ENCODE results near the gene FOXF1. TPM values are rescaled to one million over a fixed set of nuclear protein-coding genes. Genes with fewer than 3 reads are reported as not detected.

Gene FOXF1
- total and polyA plus RNA-seq, 8 donors: 15.7 to 37.9 (median 22.3) TPM

Other genes with a start within 250 kb of the FOXF1 start
- gene MTHFSD, start 44.7 kb downstream of the FOXF1 start, total RNA-seq: 10 to 100 TPM in 2 of 5 donors, 1 to 10 TPM in 3; 3.5 to 23.1 (median 8.0) TPM
- 10 to 100 TPM in 1 of 3 donors, 1 to 10 TPM in 2; 4.8 to 13.0 (median 7.0) TPM for gene MTHFSD, start 44.7 kb downstream of the FOXF1 start, polyA plus RNA-seq
- under 1 TPM in 1 of 5 donors, not detected in 4; 0.18 TPM for gene FOXC2, start 56.3 kb downstream of the FOXF1 start, total RNA-seq
- gene FOXC2, start 56.3 kb downstream of the FOXF1 start, polyA plus RNA-seq: under 1 TPM in 2 of 3 donors, not detected in 1; 0.08 to 0.12 TPM
- 10 to 100 TPM in 1 of 5 donors, 1 to 10 TPM in 2, not detected in 2; 3.0 to 12.7 (median 5.1) TPM for gene FOXL1, start 68.0 kb downstream of the FOXF1 start, total RNA-seq
- gene FOXL1, start 68.0 kb downstream of the FOXF1 start, polyA plus RNA-seq: 1 to 10 TPM in 2 of 3 donors, under 1 TPM in 1; 0.60 to 6.7 (median 5.2) TPM